Dermis microvascular lymphatic vessel endothelial cell (primary cell): ENCODE data around the gene GZMH. TPM values are rescaled to one million over a fixed set of nuclear protein-coding genes. Genes with fewer than 3 reads are reported as not detected.
"Not testable (repeated sequence)": the region's sequence is repeated elsewhere in the genome, so short reads cannot be mapped to it uniquely, and the experiment has no call there.

Source experiments
- DNase-seq, 2 donors: peaks; one replicate each; pipeline versions ENCODE4 v3.0.0 to v3.0.0-alpha.2; 2010; ENCODE audit warnings: low read depth in 2 of 2
- total RNA-seq: library from RNA; depleted of rRNA; stranded (reverse); fragments of >200 nt; gene quantifications from 2 replicates; pipeline ENCODE4 v1.2.1, GENCODE V29; 2014

The GZMH gene
- total RNA-seq, 1 donor from 2014 or later: not detected

DNA sequence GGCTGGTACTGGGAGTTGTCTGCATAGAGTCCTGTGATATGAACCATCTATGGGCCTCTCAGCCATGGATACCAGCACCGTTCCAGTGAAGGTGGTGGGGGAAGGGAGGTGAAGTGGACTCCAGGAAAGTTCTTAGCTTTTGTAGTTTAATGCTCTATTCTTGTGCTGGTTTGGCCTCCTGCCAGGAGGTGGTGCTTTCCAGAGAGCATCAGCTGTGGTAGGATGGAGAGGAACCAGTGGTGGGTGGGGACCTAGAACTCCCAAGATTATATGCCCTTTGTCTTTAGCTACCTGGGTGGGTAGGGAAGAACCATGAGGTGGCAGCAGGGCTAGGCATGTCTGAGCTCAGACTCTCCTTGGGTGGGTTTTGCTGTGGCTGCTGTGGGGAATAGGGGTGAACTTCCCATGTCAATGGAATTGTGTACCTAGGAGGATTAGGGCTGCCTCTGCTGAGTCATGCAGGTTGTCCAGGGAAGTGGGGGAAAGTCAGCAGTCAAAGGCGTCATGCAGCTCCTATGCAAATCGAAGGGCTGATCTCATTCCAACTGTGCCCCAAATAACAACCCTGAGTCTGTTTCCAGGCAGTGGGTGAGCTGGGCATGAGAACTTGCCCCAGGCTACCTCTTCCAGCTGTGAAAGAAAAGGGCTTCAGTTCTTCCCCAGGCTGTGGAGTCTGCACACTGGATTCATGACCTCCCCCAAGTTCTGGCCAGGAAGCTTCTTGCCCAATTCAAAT, 14.2 kb downstream of the GZMH start:
- no peak for DNase-seq

DNA sequence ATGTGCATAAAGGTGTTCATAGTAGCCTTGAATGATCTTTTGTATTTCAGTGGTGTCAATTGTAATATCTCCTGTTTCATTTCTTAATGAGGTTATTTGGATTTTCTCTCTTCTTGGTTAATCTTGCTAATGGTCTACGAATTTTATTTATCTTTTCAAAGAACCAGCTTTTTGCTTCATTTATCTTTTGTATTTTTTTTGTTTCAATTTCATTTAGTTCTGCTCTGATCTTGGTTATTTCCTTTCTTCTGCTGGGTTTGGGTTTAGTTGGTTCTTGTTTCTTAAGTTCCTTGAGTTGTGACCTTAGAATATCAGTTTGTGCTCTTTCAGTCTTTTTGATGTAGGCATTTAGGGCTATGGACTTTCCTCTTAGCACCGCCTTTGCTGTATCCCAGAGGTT, 18.5 kb downstream of the GZMH start:
- not testable (repeated sequence) for DNase-seq

GRCh38 chr14:24584402-24584801, 25.1 kb downstream of the GZMH start:
- not testable (repeated sequence) for DNase-seq

DNA sequence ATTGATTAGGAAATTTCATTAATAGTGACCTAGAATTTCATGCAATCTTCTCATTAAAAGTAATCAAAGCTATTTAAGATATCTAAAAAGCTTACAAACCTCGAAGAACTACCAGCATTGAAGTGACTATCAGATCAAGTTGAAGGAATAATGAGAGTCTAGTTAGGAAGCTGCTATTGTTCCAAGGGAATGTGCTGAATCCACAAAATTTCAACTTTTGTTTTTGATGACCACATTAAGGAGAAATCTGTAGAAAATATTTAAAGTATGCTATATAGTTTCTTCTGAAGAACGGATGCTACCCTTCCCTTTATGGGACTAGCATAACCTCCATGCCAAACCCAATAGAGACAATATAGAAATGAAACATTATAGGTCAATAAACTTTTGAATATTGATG, 30.9 kb downstream of the GZMH start:
- no peak for DNase-seq

DNA sequence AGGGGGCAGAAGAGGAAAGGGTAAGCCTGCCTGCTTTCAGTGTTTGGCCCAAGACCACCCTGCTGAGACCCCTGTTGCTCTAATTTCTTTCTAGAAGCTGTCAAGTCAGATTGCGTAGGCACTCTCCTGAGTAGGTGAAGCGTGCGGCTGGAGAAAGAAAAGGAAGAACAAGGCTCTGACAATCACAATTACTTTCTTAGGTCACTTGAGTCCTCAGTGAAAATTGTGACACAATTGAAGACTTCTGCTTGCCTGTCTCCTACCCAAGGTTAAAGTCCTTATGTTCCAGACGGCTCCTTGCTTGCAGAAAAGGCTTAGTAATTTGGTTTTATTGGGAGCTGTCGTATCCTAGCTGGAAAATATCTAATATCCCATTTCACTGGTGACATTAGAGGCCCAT, 32.7 kb downstream of the GZMH start:
- DNase-seq: no peak

DNA sequence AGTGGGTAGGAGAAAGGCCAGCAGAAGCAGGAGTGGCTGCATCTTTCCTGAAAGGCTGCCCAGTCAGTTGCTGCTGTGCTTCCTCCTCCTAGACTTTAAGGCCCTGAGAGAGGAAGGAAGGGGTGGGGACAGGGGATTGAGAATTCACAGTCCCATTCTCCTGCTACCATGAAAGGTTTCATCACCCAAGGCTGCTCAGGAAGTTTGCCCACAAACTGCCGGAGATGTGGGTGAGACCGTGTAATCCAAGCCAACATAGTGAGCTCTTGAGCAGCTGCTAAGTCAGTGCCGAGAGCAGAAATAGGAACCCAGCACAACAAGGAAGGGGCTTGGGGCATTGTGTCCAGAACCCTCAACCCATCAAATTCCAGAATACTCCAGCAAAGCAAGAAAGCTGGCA, 33.3 kb downstream of the GZMH start, which contains the start of gene CTSG:
Gene CTSG (minus strand): TSS at position 69 of the 400 bp plus-strand sequence. CDS start 27 bp downstream, at position 42.
- DNase-seq: no peak

- no peak for DNase-seq
Observed at GRCh38 chr14:24574206-24574774, 35.2 kb downstream of the GZMH start.

- no peak for DNase-seq
Observed at GRCh38 chr14:24566318-24566717, 43.2 kb downstream of the GZMH start.

DNA sequence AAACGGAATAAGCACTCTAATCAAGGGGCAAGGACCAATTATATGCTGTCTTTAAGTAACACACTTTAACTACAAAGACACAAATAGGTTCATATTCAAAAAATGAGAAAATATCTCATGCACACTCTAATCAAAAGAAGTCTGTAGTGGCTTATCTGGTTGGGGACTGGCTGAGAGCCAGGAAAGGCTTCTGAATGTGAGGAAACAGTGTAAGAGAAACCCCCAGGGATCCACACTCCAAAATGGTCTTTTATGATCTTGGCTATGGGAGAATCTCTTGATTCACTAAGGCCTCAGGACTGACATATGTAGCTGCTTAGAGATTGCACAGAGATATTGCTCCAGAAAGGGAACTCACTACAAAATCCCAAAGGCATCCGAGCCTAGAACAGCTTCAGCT, 43.7 kb downstream of the GZMH start:
- DNase-seq: no peak

DNA sequence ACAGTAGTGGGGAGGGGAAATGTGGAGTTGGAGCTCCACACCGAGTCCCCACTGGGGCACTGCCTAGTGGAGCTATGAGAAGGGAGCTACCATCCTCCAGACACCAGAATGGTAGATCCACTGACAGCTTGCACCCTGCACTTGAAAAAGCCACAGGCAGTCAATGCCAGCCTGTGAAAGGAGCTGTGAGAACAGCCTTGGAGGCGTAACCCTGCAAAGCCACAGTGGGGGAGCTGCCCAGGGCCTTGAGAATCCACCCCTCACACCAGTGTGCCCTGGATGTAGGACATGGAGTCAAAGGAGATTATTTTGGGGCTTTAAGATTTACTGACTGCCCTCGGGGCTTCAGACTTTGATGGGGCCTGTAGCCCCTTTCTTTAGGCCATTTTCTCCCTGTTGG, 46.0 kb downstream of the GZMH start:
- no peak for DNase-seq

DNA sequence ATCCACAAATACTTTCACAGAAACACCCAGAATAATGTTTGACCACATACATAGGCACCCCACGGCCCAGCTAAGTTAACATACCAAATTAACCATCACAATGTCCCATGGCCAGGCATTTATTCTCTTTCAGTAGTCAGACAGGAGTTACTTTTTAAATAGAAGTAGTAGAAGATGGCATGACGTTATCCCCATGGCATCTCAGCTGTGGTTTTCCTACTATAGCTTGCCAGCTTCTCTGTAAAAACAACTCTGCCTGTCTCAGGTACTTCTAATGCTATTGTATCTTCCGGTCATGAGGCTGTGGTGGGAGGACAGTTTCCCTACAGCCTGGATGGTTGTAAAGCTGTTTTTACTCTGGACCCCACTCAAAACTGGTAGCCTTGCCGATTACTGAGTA, 52.7 kb downstream of the GZMH start:
- peak in 1 of 2 donors; percentile 10 for DNase-seq

Other genes with a start within 250 kb of the GZMH start
- 0.76 and 1.0 TPM in 2 replicates for gene NFATC4, start 241.5 kb downstream of the GZMH start, total RNA-seq
- gene NYNRIN, start 210.7 kb downstream of the GZMH start, total RNA-seq: 3.3 and 4.2 TPM in 2 replicates
- gene CBLN3, start 180.0 kb downstream of the GZMH start, total RNA-seq: 0.13 and 0.39 TPM in 2 replicates
- gene KHNYN, start 179.7 kb downstream of the GZMH start, total RNA-seq: 36.2 and 42.5 TPM in 2 replicates
- 5.0 and 8.5 TPM in 2 replicates for gene SDR39U1, start 166.9 kb downstream of the GZMH start, total RNA-seq
- gene CMA1, start 101.4 kb downstream of the GZMH start, total RNA-seq: not detected in 2 replicates
- not detected in 2 replicates for gene CTSG, start 33.4 kb downstream of the GZMH start, total RNA-seq
- gene GZMB, start 24.5 kb upstream of the GZMH start, total RNA-seq: not detected in 2 replicates